NCI-H2171 (cell line): Measurements from ENCODE around the gene PGS1.
"Not testable (repeated sequence)": the region's sequence is repeated elsewhere in the genome, so short reads cannot be mapped to it uniquely, and the experiment has no call there.

Source experiments
- DNase-seq: peaks from one replicate; lab custom pipeline; 2025; lab: John Stamatoyannopoulos, UW

The PGS1 gene

GRCh38 chr17:78448356-78448993, 70.0 kb downstream of the PGS1 start:
- DNase-seq, result no peak

GRCh38 chr17:78449983-78450595, 71.6 kb downstream of the PGS1 start:
- DNase-seq, result peak; percentile 63

GRCh38 chr17:78450696-78451345, 72.4 kb downstream of the PGS1 start:
- no peak for DNase-seq

GRCh38 chr17:78451753-78452152, 73.3 kb downstream of the PGS1 start:
- DNase-seq, result no peak

- no peak for DNase-seq
Measured at GRCh38 chr17:78454346-78454745, 75.9 kb downstream of the PGS1 start.

GRCh38 chr17:78458091-78458490, 79.6 kb downstream of the PGS1 start:
- DNase-seq, result no peak

- DNase-seq, result peak; percentile 65
Measured at GRCh38 chr17:78458736-78459335, 80.4 kb downstream of the PGS1 start.

- DNase-seq, result no peak
Measured at GRCh38 chr17:78459696-78460095, 81.2 kb downstream of the PGS1 start.

- no peak for DNase-seq
Measured at GRCh38 chr17:78460176-78460675, 81.8 kb downstream of the PGS1 start.

GRCh38 chr17:78460951-78461798, 82.7 kb downstream of the PGS1 start:
- no peak for DNase-seq

- DNase-seq, result no peak
Measured at GRCh38 chr17:78461799-78462053, 83.3 kb downstream of the PGS1 start.

- no peak for DNase-seq
Measured at GRCh38 chr17:78462148-78462547, 83.7 kb downstream of the PGS1 start.

- not testable (repeated sequence) for DNase-seq
Measured at GRCh38 chr17:78466109-78466785, 87.8 kb downstream of the PGS1 start.

- DNase-seq, result no peak
Measured at GRCh38 chr17:78466786-78467715, 88.6 kb downstream of the PGS1 start.

- DNase-seq, result no peak
Measured at GRCh38 chr17:78468366-78468765, 89.9 kb downstream of the PGS1 start.

GRCh38 chr17:78469443-78469842, 91.0 kb downstream of the PGS1 start:
- DNase-seq, result no peak

GRCh38 chr17:78471635-78472034, 93.2 kb downstream of the PGS1 start:
- DNase-seq, result no peak

- DNase-seq, result no peak
Measured at GRCh38 chr17:78472035-78472905, 93.8 kb downstream of the PGS1 start.

- no peak for DNase-seq
Measured at GRCh38 chr17:78473951-78474613, 95.6 kb downstream of the PGS1 start.
